A204.1 (cell line): ENCODE results near the gene CCDC102A.
"Not testable (repeated sequence)": the region's sequence is repeated elsewhere in the genome, so short reads cannot be mapped to it uniquely, and the experiment has no call there.

Experiments used
- FAIRE-seq: peaks from 2 replicates; lab custom pipeline; 2012; peaks lifted over from hg19 to GRCh38; lab: Jason Lieb, UNC

The CCDC102A gene

DNA sequence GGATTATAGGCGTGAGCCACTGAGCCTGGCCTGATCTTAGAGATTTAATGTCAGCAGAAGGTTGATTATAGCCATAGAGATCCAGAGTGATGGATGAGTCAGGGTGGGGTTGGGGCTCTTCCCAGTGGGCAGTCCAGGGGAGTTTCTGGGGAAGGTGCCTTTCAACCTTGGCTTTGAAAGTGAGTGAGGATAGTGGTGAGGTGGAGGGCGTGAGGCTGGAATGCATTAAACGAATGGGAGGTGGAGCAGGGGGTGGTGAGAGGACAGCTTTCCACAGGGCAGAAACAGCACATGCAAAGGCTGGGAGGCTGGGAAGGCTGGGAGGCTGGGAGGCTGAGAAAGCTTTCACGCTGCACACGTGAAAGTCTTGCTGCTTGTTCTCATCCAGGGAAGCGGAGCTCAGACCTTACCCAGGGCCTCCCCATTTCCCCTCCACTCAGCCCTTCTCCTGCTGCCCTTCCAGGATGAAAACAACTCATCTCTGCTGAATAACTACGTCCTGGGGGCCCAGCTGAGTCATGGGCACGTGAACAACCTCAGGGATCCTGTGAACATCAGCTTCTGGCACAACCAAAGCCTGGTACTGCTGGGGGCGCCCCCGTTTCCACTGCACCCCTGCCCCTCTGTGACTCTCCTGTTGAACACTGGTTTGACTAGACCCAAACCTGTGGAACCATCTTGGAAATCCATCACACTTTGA lies 28.4 kb upstream of the CCDC102A start:
- FAIRE-seq, result no peak

- no peak for FAIRE-seq
These were observed 27.4 kb upstream of the CCDC102A start for GRCh38 chr16:57563761-57564160.

- FAIRE-seq, result no peak
These were observed 27.0 kb upstream of the CCDC102A start for GRCh38 chr16:57563487-57563750.

DNA sequence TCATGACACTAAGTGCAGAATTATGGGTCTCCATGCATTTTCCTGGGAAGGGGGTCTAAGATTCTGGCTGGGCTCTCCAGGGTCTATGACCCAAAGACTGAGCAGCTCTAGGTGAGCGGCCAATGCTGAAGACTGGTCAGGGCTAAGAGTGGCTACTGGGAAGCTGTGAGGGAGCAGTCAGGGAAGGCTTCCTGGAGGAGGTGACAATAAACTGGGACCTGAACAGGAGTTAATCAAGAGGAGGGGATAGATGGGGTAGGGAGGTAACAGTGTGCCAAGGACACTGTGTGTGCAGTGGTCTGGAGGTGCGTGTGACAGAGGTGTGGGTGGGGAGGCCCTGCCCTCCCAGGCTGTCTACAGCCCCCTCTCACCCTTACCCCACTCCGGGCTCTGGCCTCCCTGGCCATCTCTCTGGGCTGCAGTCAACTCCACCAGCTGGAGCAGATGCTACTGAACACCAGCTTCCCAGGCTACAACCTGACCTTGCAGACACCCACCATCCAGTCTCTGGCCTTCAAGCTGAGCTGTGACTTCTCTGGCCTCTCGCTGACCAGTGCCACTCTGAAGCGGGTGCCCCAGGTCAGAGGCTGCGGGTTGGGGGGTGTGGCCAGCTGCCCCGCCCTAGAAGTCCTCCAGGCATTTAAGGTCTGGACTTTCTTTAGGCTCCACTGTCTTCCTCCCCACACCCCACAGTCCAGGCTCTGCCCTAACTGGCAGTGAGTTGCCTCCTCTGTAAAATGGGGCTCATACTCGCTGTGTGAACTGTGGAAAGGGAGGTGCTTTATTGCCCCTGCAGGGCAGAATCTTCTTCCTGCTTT lies 26.5 kb upstream of the CCDC102A start:
- no peak for FAIRE-seq

DNA sequence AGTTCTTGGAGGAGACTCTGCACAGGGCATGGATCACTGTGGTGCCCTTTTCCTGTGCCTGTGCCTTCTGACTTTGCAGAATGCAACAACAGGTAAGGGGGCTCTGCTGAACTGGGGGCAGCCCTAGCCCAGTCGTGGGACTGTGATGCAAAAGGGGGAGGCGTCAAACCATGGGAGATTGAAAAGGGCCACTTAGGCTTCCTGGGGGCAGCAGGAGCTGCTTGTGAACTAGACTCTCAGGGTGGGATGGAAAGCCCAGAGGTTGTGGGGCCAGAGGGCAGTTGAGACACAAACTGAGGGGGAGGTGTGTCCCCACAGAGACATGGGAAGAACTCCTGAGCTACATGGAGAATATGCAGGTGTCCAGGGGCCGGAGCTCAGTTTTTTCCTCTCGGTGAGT lies 25.7 kb upstream of the CCDC102A start:
- no peak for FAIRE-seq

DNA sequence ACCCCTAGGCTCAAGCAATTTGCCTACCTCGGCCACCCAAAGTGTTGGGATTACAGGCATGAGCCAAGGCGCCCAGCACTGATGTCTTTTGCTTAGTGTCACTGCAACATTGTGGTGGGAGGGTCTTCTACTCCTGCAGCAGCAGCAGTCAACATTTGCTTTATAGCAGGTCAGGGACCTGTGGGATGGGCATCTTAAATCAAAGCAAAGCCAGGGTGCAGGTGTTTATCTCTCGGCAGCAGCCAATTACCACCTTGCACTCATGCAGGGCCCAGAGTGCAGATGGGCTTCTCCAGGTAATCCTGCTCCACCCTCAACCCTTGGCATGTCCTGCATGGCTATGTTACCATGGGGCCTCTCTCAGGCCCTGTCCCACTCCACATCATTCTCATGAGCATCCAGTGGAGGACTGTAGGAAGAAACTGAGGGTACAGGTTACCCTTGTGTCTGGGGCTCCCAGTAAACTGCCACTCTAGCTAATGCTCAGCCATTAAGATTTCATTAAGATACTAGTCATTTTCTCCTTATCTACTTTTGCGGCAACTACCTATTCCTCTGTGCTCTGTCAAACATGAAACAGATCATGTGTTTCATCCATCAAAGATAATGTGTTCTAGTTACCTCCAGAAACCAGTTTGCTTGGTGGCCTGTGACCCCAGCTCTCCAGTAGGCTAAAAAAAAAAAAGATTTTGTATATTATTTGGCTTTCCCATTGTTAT lies 22.9 kb upstream of the CCDC102A start:
- FAIRE-seq, result no peak

DNA sequence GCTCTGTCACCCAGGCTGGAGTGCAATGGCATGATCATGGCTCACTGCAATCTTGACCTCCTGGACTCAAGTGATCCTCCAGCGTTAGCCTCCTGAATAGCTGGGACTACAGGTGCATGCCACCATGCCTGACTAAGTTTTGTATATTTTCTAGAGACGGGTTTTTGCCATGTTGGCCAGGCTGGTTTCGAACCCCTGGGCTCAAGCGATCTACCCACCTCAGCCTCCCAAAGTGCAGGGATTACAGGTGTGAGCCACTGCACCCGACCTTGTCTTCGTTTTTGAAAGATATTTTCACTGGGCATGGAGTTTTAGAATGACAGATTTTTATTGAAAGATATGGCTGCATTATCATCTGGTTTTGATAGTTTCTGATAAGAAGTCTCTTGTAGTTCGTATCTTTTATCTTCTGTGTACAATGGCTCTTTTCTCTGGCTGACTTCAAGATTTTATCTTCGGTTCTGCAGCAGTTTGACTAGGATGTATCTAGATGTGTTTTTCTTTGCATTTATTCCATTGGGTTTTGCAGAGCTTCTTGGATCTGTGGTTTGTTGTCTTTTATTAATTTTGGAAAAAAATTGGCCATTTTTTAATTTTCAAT lies 20.7 kb upstream of the CCDC102A start:
- no peak for FAIRE-seq

- FAIRE-seq, result no peak
These were observed 19.5 kb upstream of the CCDC102A start for GRCh38 chr16:57555831-57556230.

- FAIRE-seq, result no peak
These were observed 14.7 kb upstream of the CCDC102A start for GRCh38 chr16:57551057-57551456.

DNA sequence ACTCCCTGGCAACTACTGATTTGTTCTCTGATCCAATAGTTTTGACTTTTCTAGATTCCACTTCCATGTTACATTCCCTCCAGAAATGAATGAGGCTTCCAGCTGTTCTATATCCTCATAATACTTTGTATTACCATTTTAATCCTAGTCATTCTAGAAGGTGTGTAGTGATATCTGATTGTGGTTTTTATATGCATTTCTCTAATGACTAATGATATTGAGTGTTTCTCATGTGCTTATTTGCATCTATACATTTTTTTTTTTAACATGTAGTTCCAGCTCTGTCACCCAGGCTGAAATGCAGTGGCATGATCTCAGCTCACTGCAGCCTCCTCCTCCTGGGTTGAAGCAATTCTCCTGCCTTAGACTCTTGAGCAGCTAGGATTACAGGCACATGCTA lies 13.4 kb upstream of the CCDC102A start:
- FAIRE-seq, result no peak

- FAIRE-seq, result no peak
These were observed 12.0 kb upstream of the CCDC102A start for GRCh38 chr16:57548408-57548807.

DNA sequence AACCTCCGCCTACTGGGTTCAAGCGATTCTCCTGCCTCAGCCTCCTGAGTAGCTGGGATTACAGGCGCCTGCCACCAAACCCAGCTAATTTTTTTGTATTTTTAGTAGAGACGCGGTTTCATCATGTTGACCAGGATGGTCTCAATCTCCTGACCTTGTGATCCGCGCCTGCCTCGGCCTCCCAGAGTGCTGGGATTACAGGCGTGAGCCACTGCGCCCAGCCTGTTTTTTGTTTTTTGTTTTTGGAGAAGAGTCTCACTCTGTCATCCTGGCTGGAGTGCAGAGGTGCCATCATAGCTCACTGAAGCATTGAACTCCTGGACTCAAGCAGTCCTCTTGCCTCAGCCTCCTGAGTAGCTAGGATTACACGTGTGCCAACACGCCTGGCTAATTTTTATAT lies 11.2 kb upstream of the CCDC102A start:
- not testable (repeated sequence) for FAIRE-seq

- FAIRE-seq, result no peak
These were observed 7.8 kb upstream of the CCDC102A start for GRCh38 chr16:57544124-57544653.

DNA sequence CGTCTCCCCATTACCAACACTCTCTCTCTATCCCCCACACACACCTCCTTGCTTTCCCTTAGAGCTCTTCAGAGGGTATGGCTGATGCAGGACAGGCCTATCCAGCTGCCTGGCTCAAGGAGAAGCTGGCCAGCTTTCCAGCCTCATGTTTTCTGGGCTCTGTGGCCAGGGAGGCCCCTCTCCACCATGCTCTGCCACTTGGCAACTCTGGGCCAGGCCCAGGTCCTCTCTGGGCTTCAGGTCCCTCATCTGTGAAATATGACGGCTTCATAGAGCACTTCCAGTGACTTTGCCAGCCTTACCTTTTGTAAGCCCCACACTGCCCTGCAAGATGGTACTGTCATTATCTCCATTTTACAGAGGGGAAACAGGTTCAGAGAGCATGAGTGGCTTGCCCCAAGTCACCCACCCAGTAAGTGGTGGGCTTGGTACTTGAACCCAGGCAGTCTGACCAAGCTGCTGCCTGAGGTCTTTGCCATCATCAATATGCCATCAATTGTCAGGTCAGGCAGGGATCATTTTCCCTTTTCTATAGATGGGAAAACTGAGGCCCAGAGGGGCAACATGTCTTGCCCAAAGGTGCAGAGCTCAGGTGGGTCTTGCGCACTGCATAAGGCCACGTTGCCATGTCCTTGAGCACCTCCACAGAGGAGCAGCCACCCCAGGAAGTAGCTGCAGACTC lies 5.5 kb upstream of the CCDC102A start:
- FAIRE-seq, result no peak

DNA sequence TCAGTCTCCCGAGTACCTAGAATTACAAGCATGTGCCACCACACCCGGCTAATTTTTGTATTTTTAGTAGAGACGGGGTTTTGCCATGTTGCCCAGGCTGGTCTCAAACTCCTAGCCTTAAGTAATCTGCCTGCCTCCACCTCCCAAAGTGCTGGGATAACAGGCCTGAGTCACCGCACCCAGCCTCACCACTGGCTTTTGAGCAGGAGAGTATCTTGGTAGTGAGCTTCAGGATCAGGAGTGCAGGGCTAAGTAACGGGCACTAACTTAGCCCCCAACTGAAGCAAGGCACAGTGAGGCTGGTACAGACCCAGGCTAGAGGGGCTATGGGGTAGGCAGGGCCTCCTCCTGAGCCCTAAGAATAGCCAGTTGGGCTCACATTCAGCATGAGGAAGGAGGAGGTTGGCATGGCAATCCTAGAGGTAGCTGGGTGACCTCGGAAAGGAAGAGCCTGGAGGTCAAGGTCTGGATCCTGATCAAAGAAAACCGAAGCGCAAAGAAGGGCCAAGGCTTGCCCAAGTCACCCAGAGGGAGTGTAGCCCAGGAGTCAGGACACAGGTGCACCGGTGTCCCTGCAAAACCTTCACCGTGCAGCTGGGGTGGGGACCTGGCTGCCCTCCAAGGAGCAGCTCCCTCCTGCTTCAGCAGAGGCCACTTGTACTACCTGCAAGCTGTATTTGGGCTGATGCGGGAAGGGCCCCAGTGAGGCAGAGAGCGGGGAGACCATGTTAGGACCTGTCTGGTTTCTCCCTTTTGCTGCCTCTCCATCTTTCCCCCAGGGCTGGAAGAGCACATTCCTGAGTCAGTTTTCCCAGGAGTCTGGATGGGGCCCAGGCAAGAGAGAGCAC lies 4.8 kb upstream of the CCDC102A start:
- no peak for FAIRE-seq

- FAIRE-seq, result no peak
These were observed 4.0 kb upstream of the CCDC102A start for GRCh38 chr16:57540387-57540786.

GRCh38 chr16:57539072-57539796 lies 2.9 kb upstream of the CCDC102A start:
- no peak for FAIRE-seq

- FAIRE-seq, result no peak
These were observed 1.9 kb upstream of the CCDC102A start for GRCh38 chr16:57538235-57538721.

DNA sequence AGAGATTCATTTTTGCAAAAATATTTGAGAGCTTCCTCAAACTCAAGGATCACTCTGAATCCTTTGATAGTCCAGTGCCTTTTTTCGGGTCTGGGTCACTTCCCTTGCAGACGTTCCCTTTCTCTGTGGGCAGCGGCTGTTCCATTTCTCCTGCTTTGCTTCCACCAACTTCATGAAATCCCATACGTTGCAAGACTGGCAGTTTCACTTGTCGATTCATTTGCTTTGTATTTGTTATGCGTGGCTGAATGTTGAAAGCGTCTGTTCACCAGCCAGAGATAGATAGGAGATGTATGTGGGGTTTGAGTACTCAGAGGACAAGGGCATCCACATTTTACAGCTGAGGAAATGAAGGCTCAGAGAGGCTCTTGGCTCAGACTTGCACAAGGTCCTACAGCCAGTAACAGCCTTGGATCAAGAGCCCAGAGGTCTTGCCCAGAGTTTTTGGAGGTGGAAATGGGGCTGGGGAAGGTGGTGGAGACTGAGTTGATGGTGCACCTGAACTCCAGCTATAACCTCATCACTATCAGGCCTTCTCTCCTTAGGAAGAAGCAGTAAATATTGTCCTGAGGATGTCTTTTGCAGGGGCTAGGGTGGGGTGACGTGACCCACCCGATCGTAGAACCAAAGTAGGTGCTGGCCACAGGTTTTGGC lies 1.3 kb upstream of the CCDC102A start:
- FAIRE-seq, result no peak

DNA sequence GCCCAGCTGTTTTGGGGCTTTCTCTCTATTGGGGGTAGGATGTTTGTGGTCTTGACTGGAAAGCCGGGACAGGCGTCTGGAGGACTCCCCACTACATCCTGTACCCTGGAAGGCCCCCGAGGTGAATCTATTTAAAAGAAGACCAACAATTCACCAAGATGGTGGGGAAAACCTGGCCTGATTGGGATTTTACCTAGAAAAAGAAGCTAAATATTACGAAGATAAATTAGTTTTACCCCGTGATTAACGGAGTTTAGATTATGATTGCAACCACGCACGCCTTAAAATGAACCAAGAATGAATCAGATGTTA lies 779 bp upstream of the CCDC102A start:
- no peak for FAIRE-seq
